ENCODE results near the gene RIMS3.
A peak's percentile ranks its signal among the peaks of the same experiment; 100 is the strongest.

GRCh38 chr1:40612345-40612831, 53.1 kb downstream of the RIMS3 start:
- TF ChIP-seq, protein P1, sequence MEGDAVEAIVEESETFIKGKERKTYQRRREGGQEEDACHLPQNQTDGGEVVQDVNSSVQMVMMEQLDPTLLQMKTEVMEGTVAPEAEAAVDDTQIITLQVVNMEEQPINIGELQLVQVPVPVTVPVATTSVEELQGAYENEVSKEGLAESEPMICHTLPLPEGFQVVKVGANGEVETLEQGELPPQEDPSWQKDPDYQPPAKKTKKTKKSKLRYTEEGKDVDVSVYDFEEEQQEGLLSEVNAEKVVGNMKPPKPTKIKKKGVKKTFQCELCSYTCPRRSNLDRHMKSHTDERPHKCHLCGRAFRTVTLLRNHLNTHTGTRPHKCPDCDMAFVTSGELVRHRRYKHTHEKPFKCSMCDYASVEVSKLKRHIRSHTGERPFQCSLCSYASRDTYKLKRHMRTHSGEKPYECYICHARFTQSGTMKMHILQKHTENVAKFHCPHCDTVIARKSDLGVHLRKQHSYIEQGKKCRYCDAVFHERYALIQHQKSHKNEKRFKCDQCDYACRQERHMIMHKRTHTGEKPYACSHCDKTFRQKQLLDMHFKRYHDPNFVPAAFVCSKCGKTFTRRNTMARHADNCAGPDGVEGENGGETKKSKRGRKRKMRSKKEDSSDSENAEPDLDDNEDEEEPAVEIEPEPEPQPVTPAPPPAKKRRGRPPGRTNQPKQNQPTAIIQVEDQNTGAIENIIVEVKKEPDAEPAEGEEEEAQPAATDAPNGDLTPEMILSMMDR (IDR thresholded peaks at IDR 0.05): peak in 1 of 3 donors; percentile 16
- no peak for TF ChIP-seq POLR2A (IDR thresholded peaks at IDR 0.05)
